Measurements from ENCODE around the gene CNTNAP5.

Gene CNTNAP5

GRCh38 chr2:124112206-124112605, 87.1 kb downstream of the CNTNAP5 start:
- TF ChIP-seq CTCF (IDR thresholded peaks at IDR 0.05; ENCODE audit: low read depth, low read length, missing control alignments) = no peak
- H3K4me3 ChIP-seq (replicated peaks; ENCODE audit: low read depth, low read length) = no peak overlapping the region
- DNase-seq (ENCODE audit: extremely low read depth, low read depth) = no peak

GRCh38 chr2:124112966-124113365, 87.9 kb downstream of the CNTNAP5 start:
- no peak for DNase-seq (ENCODE audit: extremely low read depth, low read depth)
- no peak for TF ChIP-seq CTCF (IDR thresholded peaks at IDR 0.05; ENCODE audit: low read depth, low read length, missing control alignments)
- H3K4me3 ChIP-seq (replicated peaks; ENCODE audit: low read depth, low read length) = no peak overlapping the region

- no peak for TF ChIP-seq CTCF (IDR thresholded peaks at IDR 0.05; ENCODE audit: low read depth, low read length, missing control alignments)
- no peak for DNase-seq (ENCODE audit: extremely low read depth, low read depth)
- H3K4me3 ChIP-seq (replicated peaks; ENCODE audit: low read depth, low read length) = no peak overlapping the region
Measured at GRCh38 chr2:124120246-124120645, 95.2 kb downstream of the CNTNAP5 start.

- no peak overlapping the region for H3K4me3 ChIP-seq (replicated peaks; ENCODE audit: low read depth, low read length)
- no peak for DNase-seq (ENCODE audit: extremely low read depth, low read depth)
- TF ChIP-seq CTCF (IDR thresholded peaks at IDR 0.05; ENCODE audit: low read depth, low read length, missing control alignments) = no peak
Measured at GRCh38 chr2:124121106-124121505, 96.0 kb downstream of the CNTNAP5 start.

- DNase-seq (ENCODE audit: extremely low read depth, low read depth) = no peak
- no peak overlapping the region for H3K4me3 ChIP-seq (replicated peaks; ENCODE audit: low read depth, low read length)
- TF ChIP-seq CTCF (IDR thresholded peaks at IDR 0.05; ENCODE audit: low read depth, low read length, missing control alignments) = no peak
Measured at GRCh38 chr2:124121760-124122275, 96.7 kb downstream of the CNTNAP5 start.

GRCh38 chr2:124122340-124122739, 97.3 kb downstream of the CNTNAP5 start:
- no peak overlapping the region for H3K4me3 ChIP-seq (replicated peaks; ENCODE audit: low read depth, low read length)
- no peak for TF ChIP-seq CTCF (IDR thresholded peaks at IDR 0.05; ENCODE audit: low read depth, low read length, missing control alignments)
- DNase-seq (ENCODE audit: extremely low read depth, low read depth) = no peak

GRCh38 chr2:124131276-124131675, 106.2 kb downstream of the CNTNAP5 start:
- TF ChIP-seq CTCF (IDR thresholded peaks at IDR 0.05; ENCODE audit: low read depth, low read length, missing control alignments) = no peak
- no peak overlapping the region for H3K4me3 ChIP-seq (replicated peaks; ENCODE audit: low read depth, low read length)

More at GRCh38 chr2:124131276-124131675, 106.2 kb downstream of the CNTNAP5 start:
- no peak for DNase-seq (ENCODE audit: extremely low read depth, low read depth)

Data from HFF-Myc (cell line).